K562 (cell line): Measurements from ENCODE around the gene ACADVL. TPM values are rescaled to one million over a fixed set of nuclear protein-coding genes. Genes with fewer than 3 reads are reported as not detected.
A peak's percentile ranks its signal among the peaks of the same experiment; 100 is the strongest.

Source experiments
- CBX8 ChIP-seq: fragments of 200-600 bp; sonication (generic); IDR thresholded peaks from 2 replicates; pipeline ENCODE4 v1.6.1; 2012; ENCODE audit warnings: borderline replicate concordance, mixed run types, low read depth, mild to moderate bottlenecking, moderate library complexity, mixed read lengths, low read length, control low read depth, inconsistent platforms; ENCODE audit not compliant: poor library complexity, severe bottlenecking; ENCODE audit errors: extremely low read depth
- EGR1 ChIP-seq: fragments of 450-650 bp; conservative IDR thresholded peaks from 2 replicates; pipeline ENCODE4 v1.6.1; 2017; ENCODE audit warnings: mild to moderate bottlenecking
- KLF13 ChIP-seq: fragments of 450-650 bp; IDR thresholded peaks from 2 replicates; pipeline ENCODE4 v1.6.1; 2016; ENCODE audit warnings: missing genetic modification characterization, low read depth, mild to moderate bottlenecking, missing compliant biosample characterization, moderate library complexity, borderline replicate concordance
- NCOA6 ChIP-seq: fragments of 450-650 bp; IDR thresholded peaks from 2 replicates; pipeline ENCODE4 v1.6.1; 2017; ENCODE audit warnings: mild to moderate bottlenecking
- SMAD3 ChIP-seq: fragments of 450-650 bp; formaldehyde crosslinking; conservative IDR thresholded peaks from 2 replicates; pipeline ENCODE4 v1.4.0; 2020; ENCODE audit warnings: mild to moderate bottlenecking
- TBL1XR1 ChIP-seq, 2 experiments: IDR thresholded peaks; 2 replicates each; pipeline ENCODE4 v1.6.1; 2012; ENCODE audit warnings: improper control_type of control experiment in 2 of 2, low read length in 2 of 2, mild to moderate bottlenecking in 1 of 2
- ZC3H11A ChIP-seq: IDR thresholded peaks from 2 replicates; pipeline ENCODE4 v1.6.1; 2012; ENCODE audit warnings: low read depth, low read length, improper control_type of control experiment
- ZNF12 ChIP-seq: sonication (generic); formaldehyde crosslinking; IDR thresholded peaks from 2 replicates; pipeline ENCODE4 v1.4.0; 2020; ENCODE audit warnings: mild to moderate bottlenecking, missing genetic modification reagents
- ZSCAN32 ChIP-seq: fragments of 450-650 bp; formaldehyde crosslinking; IDR thresholded peaks from 2 replicates; pipeline ENCODE4 v1.4.0; 2020; ENCODE audit warnings: mild to moderate bottlenecking, moderate library complexity
- polyA plus RNA-seq, 8 experiments: library from polyadenylated mRNA; depleted of rRNA in 4 of 8; stranded (reverse) in 5 of 8; unstranded in 3 of 8; fragments of >200 nt; fragmentation: Nextera tagmentation in 2 of 8; fragmentation: Illumina TruSeq in 1 of 8; extraction: Ambion mirVana in 2 of 8; extraction: Trizol in 1 of 8; gene quantifications; 2 replicates each; pipeline versions ENCODE4 v1.2.1 to v1.2.3, GENCODE V29; 2011 to 2014; ENCODE audit warnings: inconsistent platforms in 1 of 8, missing spikeins in 1 of 8
- total RNA-seq, 7 experiments: library from RNA; depleted of rRNA in 6 of 7; stranded (reverse); fragments of >200 nt in 6 of 7; fragmentation: Illumina TruSeq in 2 of 7; extraction: Trizol in 2 of 7; gene quantifications; 2 replicates each; pipeline versions ENCODE4 v1.2.1 to v1.2.3, GENCODE V29; 2011 to 2021; ENCODE audit warnings: low replicate concordance in 1 of 7
- TF ChIP-seq, protein P1 (sequence below), 2 experiments: fragments of 450-650 bp in 1 of 2; sonication (generic) in 1 of 2; formaldehyde crosslinking in 1 of 2; IDR thresholded peaks; 2 replicates each; pipeline versions ENCODE4 v1.7.1 to v1.9.0; 2016 to 2022; ENCODE audit warnings: inconsistent platforms in 1 of 2, mild to moderate bottlenecking in 1 of 2, missing genetic modification reagents in 1 of 2
- TF ChIP-seq, protein P2 (sequence below): fragments of 250-450 bp; sonication (Bioruptor Pico); IDR thresholded peaks from 2 replicates; pipeline ENCODE4 v1.5.0; 2021; ENCODE audit warnings: mild to moderate bottlenecking, borderline replicate concordance
- TF ChIP-seq, protein P3 (sequence below): fragments of 450-650 bp; IDR thresholded peaks from 2 replicates; pipeline ENCODE4 v1.6.1; 2016
- TF ChIP-seq, protein P4 (sequence below): sonication (generic); formaldehyde crosslinking; IDR thresholded peaks from 2 replicates; pipeline ENCODE4 v1.8.1; 2023; ENCODE audit warnings: mild to moderate bottlenecking, missing genetic modification reagents

The ACADVL gene
- total and polyA plus RNA-seq, 9 of the 15 experiments (the other 6 are each of a cell fraction or from before 2014, with no cell fraction given), result 25.5 to 449 (median 214) TPM

DNA sequence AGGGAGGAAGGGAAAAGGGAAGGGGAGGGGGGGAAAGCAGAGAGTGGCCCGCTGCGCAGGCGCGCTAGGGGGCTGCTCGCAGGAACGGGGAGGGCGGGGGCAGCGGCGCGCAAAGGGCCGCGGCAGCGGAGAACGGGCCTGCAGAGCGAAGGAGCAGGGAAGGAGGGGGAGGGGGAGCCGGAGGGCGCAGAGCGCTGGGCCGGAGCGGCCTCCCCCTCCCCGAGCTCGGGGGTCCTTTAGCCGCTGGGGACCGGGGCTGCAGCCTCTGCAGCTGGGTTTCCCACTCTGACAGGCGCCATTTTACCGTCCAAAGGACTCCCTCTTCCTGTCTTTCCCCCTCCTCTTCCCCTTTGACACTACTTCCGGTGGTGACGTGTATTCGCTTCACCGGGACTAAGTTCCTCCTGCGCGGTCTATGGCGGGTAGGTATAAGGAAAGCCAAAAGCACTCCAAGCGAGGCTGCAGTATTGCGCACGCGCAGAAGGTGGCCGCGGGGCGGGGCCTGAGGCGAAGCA, 32.0 kb downstream of the ACADVL start, which contains the start of gene CTDNEP1 (continued):
- TF ChIP-seq, protein P1, sequence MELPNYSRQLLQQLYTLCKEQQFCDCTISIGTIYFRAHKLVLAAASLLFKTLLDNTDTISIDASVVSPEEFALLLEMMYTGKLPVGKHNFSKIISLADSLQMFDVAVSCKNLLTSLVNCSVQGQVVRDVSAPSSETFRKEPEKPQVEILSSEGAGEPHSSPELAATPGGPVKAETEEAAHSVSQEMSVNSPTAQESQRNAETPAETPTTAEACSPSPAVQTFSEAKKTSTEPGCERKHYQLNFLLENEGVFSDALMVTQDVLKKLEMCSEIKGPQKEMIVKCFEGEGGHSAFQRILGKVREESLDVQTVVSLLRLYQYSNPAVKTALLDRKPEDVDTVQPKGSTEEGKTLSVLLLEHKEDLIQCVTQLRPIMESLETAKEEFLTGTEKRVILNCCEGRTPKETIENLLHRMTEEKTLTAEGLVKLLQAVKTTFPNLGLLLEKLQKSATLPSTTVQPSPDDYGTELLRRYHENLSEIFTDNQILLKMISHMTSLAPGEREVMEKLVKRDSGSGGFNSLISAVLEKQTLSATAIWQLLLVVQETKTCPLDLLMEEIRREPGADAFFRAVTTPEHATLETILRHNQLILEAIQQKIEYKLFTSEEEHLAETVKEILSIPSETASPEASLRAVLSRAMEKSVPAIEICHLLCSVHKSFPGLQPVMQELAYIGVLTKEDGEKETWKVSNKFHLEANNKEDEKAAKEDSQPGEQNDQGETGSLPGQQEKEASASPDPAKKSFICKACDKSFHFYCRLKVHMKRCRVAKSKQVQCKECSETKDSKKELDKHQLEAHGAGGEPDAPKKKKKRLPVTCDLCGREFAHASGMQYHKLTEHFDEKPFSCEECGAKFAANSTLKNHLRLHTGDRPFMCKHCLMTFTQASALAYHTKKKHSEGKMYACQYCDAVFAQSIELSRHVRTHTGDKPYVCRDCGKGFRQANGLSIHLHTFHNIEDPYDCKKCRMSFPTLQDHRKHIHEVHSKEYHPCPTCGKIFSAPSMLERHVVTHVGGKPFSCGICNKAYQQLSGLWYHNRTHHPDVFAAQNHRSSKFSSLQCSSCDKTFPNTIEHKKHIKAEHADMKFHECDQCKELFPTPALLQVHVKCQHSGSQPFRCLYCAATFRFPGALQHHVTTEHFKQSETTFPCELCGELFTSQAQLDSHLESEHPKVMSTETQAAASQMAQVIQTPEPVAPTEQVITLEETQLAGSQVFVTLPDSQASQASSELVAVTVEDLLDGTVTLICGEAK (IDR thresholded peaks at IDR 0.05), result peak; percentile 94
- TF ChIP-seq, protein P1 (CRISPR knock-in tag; IDR thresholded peaks at IDR 0.05), result no peak
- no peak for TF ChIP-seq CBX8
- TF ChIP-seq NCOA6, result no peak
- no peak for TF ChIP-seq KLF13 (tag)
- no peak for TF ChIP-seq TBL1XR1 (IDR thresholded peaks at IDR 0.05; ENCODE audit: low read length in 2 of 2)
- no peak for TF ChIP-seq SMAD3 (CRISPR knock-in tag)
- TF ChIP-seq ZC3H11A, result no peak
- TF ChIP-seq, protein P2, sequence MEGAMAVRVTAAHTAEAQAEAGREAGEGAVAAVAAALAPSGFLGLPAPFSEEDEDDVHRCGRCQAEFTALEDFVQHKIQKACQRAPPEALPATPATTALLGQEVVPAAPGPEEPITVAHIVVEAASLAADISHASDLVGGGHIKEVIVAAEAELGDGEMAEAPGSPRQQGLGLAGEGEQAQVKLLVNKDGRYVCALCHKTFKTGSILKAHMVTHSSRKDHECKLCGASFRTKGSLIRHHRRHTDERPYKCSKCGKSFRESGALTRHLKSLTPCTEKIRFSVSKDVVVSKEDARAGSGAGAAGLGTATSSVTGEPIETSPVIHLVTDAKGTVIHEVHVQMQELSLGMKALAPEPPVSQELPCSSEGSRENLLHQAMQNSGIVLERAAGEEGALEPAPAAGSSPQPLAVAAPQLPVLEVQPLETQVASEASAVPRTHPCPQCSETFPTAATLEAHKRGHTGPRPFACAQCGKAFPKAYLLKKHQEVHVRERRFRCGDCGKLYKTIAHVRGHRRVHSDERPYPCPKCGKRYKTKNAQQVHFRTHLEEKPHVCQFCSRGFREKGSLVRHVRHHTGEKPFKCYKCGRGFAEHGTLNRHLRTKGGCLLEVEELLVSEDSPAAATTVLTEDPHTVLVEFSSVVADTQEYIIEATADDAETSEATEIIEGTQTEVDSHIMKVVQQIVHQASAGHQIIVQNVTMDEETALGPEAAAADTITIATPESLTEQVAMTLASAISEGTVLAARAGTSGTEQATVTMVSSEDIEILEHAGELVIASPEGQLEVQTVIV (CRISPR knock-in tag), result no peak
- no peak for TF ChIP-seq ZNF12 (CRISPR knock-in tag)
- TF ChIP-seq ZSCAN32 (CRISPR knock-in tag), result no peak
- TF ChIP-seq, protein P3, sequence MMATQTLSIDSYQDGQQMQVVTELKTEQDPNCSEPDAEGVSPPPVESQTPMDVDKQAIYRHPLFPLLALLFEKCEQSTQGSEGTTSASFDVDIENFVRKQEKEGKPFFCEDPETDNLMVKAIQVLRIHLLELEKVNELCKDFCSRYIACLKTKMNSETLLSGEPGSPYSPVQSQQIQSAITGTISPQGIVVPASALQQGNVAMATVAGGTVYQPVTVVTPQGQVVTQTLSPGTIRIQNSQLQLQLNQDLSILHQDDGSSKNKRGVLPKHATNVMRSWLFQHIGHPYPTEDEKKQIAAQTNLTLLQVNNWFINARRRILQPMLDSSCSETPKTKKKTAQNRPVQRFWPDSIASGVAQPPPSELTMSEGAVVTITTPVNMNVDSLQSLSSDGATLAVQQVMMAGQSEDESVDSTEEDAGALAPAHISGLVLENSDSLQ, result peak; percentile 58
- TF ChIP-seq EGR1, result no peak
- TF ChIP-seq, protein P4, sequence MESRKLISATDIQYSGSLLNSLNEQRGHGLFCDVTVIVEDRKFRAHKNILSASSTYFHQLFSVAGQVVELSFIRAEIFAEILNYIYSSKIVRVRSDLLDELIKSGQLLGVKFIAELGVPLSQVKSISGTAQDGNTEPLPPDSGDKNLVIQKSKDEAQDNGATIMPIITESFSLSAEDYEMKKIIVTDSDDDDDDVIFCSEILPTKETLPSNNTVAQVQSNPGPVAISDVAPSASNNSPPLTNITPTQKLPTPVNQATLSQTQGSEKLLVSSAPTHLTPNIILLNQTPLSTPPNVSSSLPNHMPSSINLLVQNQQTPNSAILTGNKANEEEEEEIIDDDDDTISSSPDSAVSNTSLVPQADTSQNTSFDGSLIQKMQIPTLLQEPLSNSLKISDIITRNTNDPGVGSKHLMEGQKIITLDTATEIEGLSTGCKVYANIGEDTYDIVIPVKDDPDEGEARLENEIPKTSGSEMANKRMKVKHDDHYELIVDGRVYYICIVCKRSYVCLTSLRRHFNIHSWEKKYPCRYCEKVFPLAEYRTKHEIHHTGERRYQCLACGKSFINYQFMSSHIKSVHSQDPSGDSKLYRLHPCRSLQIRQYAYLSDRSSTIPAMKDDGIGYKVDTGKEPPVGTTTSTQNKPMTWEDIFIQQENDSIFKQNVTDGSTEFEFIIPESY, result no peak
